Activated T-cell treated with anti-CD3 and anti-CD28 coated beads, Interleukin-2, amount 50 U/mL, for 4 hours (primary cell): ENCODE measurements around the gene MADD. TPM values are rescaled to one million over a fixed set of nuclear protein-coding genes. Genes with fewer than 3 reads are reported as not detected.

Experiments
- ATAC-seq, 2 donors: fragments of 200-7000 bp; cut with Tn5 transposase; one replicate each; pipeline ENCODE4 v1.10.0; 2021
- DNase-seq: peaks from one replicate; pipeline ENCODE4 v3.0.0-alpha.2; 2020
- H3K27me3 Mint-ChIP-seq: one replicate; pipeline ENCODE4 v1.8.0; 2021; ENCODE audit warnings: low read depth, mixed read lengths
- H3K36me3 Mint-ChIP-seq: one replicate; pipeline ENCODE4 v1.8.0; 2022; ENCODE audit warnings: mixed read lengths; ENCODE audit not compliant: insufficient read depth
- H3K4me1 Mint-ChIP-seq: one replicate; pipeline ENCODE4 v1.8.0; 2021; ENCODE audit warnings: low read depth, mixed read lengths
- H3K4me3 Mint-ChIP-seq: one replicate; pipeline ENCODE4 v1.8.0; 2021; ENCODE audit warnings: mild to moderate bottlenecking, moderate library complexity, mixed read lengths
- H3K9me3 Mint-ChIP-seq: one replicate; pipeline ENCODE4 v1.8.0; 2021; ENCODE audit warnings: mixed read lengths
- total RNA-seq, 3 donors: library from RNA; stranded (reverse); gene quantifications; one replicate each; pipeline ENCODE4 v1.2.1, GENCODE V29; 2021

MADD gene
- total RNA-seq, 3 donors from 2014 or later, result 51.2 to 55.6 (median 54.5) TPM

DNA sequence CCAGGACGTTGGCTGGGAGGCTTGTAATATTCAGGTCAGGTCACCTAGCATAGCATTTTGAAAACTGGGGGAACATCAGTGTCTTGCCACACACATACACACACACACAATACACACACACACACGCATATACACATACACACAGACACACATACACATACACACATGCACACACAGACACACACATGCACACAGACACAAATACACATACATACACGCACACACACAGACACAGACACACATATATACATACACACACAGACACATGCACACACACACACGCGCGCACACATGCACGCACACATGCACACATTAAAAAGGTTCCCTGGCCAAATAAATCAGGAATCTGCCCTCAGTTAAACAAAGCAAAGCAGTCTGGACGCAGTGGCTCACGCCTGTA lies 70.1 kb downstream of the MADD start:
- ATAC-seq (no peak), DNase-seq (no peak)
- Mint-ChIP-seq H3K27me3 (no peaks in the 10 kb centered on the region), H3K9me3 (no peaks in the 10 kb centered on the region), H3K4me3 (no peak overlapping the region), H3K4me1 (no peaks in the 10 kb centered on the region), H3K36me3 (no peaks in the 10 kb centered on the region)

GRCh38 chr11:47340980-47341775 lies 71.2 kb downstream of the MADD start:
- no peaks in the 10 kb centered on the region for H3K9me3 Mint-ChIP-seq
- no peak for DNase-seq
- no peak for ATAC-seq
- H3K4me1 Mint-ChIP-seq, result no peaks in the 10 kb centered on the region
- no peak overlapping the region for H3K4me3 Mint-ChIP-seq
- H3K27me3 Mint-ChIP-seq, result no peaks in the 10 kb centered on the region
- H3K36me3 Mint-ChIP-seq, result no peaks in the 10 kb centered on the region

DNA sequence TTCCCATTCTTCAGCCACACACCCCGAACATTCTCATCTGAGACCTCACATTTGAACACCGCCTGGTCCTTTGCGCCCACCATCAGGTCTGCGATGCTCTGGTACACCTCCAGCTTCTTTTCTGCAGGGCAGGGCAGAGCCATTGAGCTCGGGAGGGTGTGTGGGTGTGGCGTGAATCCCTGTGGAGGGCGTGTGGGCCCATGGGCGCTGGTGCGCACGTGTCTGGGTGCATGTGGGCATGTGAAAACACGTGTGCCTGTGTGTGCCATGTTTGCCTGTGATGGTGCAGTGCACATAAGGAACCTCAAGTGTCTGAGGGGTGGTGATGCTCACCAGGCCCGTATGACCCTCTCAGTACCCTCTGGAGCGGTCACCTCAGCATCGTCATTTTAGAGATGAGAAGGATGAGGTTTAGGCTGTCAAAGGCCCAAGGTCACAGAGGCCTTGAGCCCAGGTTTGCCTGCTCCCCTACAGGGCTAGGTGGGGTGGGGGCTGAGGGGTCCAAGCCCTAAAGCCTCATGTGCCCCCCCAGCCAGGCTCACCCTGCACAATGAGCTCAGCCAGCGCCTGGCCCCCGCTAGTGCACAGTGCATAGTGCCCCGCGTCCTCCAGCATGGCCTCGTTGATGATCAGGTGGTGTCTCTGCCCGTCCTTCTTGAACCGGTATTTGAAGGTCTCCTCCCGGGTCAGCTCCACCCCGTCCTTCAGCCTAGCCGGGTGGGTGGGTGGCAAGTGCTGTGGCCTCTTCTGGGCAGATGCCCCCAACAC lies 72.3 kb downstream of the MADD start:
- Mint-ChIP-seq H3K4me3 (no peak overlapping the region), H3K9me3 (no peaks in the 10 kb centered on the region), H3K27me3 (no peaks in the 10 kb centered on the region), H3K36me3 (no peaks in the 10 kb centered on the region), H3K4me1 (no peaks in the 10 kb centered on the region)
- DNase-seq (no peak), ATAC-seq (no peak)

- Mint-ChIP-seq H3K36me3 (no peaks in the 10 kb centered on the region), H3K9me3 (no peaks in the 10 kb centered on the region), H3K4me3 (no peak overlapping the region), H3K4me1 (no peaks in the 10 kb centered on the region), H3K27me3 (no peaks in the 10 kb centered on the region)
- no peak for ATAC-seq
- DNase-seq, result no peak
Measured at GRCh38 chr11:47342854-47343253, 72.9 kb downstream of the MADD start.

DNA sequence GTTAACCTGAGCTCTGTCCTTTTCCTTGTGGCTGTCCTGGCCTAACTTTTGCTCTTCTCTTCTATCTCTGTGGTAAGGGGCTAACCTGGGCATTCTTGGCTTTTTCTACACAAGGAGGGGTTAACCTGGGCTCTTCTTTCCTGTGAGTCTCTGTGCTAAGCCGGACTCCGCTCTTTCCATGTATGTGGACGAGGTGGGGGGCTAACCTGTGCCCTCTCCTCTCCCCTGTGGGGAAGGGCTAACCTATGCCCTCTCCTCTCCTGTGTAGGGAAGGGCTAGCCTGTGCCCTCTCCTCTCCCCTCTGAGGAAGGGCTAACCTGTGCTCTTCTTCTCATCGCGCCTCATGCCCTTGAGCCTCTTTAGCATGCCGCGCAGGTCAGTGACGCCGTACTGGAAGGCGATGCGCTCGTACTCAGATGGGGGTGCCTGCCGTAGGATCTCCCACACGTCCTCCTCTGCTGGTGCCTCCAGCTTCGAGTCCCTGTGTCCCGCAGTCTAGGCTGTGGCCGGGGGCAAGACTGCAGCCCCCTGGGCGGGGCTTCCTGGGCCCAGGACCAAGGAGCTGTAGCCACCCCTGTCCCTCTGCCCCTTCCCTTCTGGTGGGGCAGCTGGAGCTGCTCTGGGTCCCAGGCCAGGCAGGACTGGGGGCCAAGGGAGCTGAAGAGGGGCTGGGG lies 76.1 kb downstream of the MADD start:
- Mint-ChIP-seq H3K36me3 (no peaks in the 10 kb centered on the region), H3K9me3 (no peaks in the 10 kb centered on the region), H3K4me3 (no peak overlapping the region), H3K27me3 (no peaks in the 10 kb centered on the region), H3K4me1 (no peaks in the 10 kb centered on the region)
- no peak for ATAC-seq
- no peak for DNase-seq

GRCh38 chr11:47347137-47347536 lies 77.2 kb downstream of the MADD start:
- Mint-ChIP-seq H3K4me3 (no peak overlapping the region), H3K36me3 (no peaks in the 10 kb centered on the region), H3K4me1 (no peaks in the 10 kb centered on the region), H3K27me3 (no peaks in the 10 kb centered on the region), H3K9me3 (no peaks in the 10 kb centered on the region)
- no peak for DNase-seq
- no peak for ATAC-seq

DNA sequence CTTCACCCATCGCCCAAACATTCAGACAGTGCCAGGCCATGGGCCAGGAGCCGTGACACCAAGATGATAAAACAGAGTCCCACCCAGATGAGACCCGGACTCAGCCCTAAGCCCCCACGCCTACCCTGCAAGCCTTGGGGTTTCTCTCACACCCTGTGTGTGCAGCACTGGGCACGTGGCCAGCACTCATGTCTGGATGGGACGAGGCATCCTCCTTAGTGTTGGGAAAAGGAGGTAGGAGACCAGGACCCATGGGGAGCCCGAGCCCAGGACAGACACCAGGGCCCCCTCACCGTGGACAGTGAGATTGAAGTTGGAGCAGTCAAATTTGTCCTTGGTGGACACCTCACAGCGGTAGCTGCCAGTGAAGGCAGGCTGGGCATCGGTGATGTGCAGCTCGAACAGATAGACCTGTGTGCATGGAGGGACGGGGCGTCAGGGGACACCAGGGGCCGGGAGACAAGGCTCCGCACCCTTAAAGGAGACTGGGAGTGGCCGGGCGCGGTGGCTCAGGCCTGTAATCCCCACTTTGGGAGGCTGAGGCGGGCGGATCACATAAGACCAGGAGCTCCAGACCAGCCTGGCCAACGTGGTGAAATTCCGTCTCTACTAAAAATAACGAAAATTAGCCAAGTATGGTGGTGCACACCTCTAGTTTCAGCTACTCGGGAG lies 78.3 kb downstream of the MADD start:
- H3K4me1 Mint-ChIP-seq, result no peaks in the 10 kb centered on the region
- H3K36me3 Mint-ChIP-seq, result no peaks in the 10 kb centered on the region
- DNase-seq, result no peak
- ATAC-seq, result no peak
- no peaks in the 10 kb centered on the region for H3K27me3 Mint-ChIP-seq
- no peak overlapping the region for H3K4me3 Mint-ChIP-seq
- H3K9me3 Mint-ChIP-seq, result no peaks in the 10 kb centered on the region

DNA sequence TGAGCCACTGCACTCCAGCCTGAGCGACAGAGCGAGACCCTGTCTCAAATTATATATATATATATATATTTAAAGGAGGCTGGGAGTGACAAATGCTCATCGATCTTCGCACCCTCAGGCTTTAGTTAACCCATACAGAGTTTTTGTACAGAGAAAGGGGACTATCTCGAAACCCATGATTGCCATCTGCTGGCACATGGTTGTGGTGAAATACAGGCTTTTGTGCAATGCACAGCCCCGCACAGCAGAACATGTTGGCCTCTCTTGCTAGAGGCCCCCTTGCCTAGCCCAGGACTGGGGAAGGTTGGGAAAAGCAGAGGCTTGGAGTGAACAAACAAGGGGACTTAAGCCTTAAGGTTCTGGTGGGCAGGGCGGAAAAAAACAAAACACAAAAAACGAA lies 78.9 kb downstream of the MADD start:
- Mint-ChIP-seq H3K27me3 (no peaks in the 10 kb centered on the region), H3K4me3 (no peak overlapping the region), H3K36me3 (no peaks in the 10 kb centered on the region), H3K9me3 (no peaks in the 10 kb centered on the region), H3K4me1 (no peaks in the 10 kb centered on the region)
- DNase-seq, result no peak
- ATAC-seq, result no peak

DNA sequence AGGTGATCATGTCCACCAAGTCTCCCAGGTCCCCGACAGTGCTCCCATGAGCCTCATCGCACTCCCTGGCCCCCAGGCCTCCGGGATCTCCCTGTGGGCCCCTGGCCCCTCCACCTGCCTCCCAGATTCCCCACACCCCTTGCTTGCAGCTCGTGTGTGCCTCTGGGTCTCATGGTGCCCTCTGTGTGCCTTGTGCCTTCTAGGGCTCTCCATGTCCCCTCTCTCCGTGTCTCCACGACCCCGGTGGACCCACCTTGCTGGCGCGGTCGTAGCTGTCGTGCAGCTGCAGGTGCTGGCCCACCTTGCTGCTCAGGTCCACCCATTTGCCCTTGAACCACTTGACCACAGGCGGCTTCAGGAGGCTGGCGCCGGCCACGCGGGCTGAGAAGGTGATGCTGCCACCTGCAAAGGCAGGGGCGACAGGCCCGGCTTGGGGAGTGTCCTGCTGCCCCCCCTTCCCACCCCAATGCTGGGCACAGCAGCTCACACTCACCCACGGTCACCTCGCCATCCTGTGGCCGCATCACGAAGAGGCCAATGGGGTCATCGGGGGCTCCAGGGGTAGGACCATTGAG lies 79.7 kb downstream of the MADD start:
- H3K9me3 Mint-ChIP-seq, result no peaks in the 10 kb centered on the region
- ATAC-seq (no peak), DNase-seq (no peak)
- no peak overlapping the region for H3K4me3 Mint-ChIP-seq
- no peaks in the 10 kb centered on the region for H3K4me1 Mint-ChIP-seq
- H3K36me3 Mint-ChIP-seq, result no peaks in the 10 kb centered on the region
- no peaks in the 10 kb centered on the region for H3K27me3 Mint-ChIP-seq

- DNase-seq (no peak), ATAC-seq (no peak)
- no peaks in the 10 kb centered on the region for H3K9me3 Mint-ChIP-seq
- no peak overlapping the region for H3K4me3 Mint-ChIP-seq
- H3K36me3 Mint-ChIP-seq, result no peaks in the 10 kb centered on the region
- H3K4me1 Mint-ChIP-seq, result no peaks in the 10 kb centered on the region
- H3K27me3 Mint-ChIP-seq, result no peaks in the 10 kb centered on the region
Measured at GRCh38 chr11:47350315-47350714, 80.4 kb downstream of the MADD start.

DNA sequence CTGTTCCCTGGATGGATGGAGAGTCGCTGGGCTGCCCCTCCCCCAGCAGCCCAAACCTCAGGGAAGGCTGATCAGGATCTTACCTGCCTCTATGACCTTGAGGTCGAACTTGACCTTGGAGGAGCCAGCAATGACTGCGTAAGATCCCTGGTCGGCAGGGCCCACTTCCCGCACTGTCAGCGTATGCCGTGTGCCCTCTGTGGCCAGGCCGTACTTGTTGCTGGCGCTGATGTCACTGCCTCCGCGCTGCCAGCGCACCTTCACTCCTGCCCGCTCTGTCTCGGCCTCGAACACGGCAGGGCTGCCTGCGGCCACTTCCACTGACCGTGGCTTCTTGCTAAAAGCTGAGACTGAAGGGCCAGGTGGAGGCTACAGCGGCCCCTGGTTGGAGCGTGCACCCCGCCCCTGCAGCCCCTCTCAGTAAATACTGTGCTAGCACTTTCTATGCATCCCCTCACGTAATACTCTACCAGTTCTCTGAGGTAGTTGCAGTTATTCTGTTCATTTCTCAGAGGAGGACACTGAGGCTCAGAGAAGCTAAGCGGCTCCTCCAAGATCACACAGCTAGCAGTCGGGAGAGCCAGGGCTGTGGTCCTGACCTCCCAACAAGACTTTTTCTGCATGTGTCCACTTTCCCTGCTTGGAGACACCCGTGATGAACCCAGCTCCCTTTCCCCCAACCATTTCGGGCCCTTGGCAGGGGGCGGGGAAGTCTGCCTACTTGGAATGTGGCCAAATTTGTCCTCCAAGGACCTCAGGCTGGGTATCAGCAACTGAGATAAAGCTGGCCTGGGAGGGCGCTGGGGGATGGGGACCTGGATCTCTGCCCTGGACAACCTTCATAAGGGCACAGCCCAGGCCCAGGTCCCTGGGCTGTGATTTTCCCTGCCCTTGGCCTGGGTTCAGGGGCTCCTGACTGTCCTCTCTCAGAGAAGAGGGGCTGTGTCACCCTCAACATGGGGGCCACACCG lies 81.5 kb downstream of the MADD start:
- no peaks in the 10 kb centered on the region for H3K4me1 Mint-ChIP-seq
- no peaks in the 10 kb centered on the region for H3K36me3 Mint-ChIP-seq
- DNase-seq (no peak), ATAC-seq (no peak)
- no peaks in the 10 kb centered on the region for H3K9me3 Mint-ChIP-seq
- H3K27me3 Mint-ChIP-seq, result no peaks in the 10 kb centered on the region
- H3K4me3 Mint-ChIP-seq, result no peak overlapping the region

DNA sequence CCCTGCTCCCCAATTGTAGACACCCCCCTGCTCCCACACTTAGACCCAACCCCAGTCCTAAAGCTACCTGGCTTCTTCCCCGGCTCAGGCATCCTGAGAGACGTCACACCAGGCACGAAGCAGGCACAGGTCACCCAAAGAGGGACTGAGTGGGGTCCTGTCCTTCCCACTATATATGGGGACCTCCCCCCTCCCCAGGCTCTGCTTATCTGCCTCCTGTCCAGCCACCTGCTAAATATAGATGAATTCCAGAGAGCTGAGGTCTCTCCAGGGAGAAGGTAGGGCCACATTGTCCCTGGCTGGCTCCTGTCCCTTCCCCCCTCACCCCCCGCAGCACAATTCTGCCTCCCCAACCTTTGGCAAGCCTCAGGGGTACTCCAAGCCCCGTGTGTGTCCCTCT lies 82.6 kb downstream of the MADD start, which contains the start of gene MYBPC3:
MYBPC3 (minus strand) TSS at position 147 of the 400 bp plus-strand sequence; CDS start at position 92, 55 bp downstream.
- H3K4me1 Mint-ChIP-seq, result no peaks in the 10 kb centered on the region
- H3K36me3 Mint-ChIP-seq, result no peaks in the 10 kb centered on the region
- no peak within 1 kb of the TSS for H3K4me3 Mint-ChIP-seq
- ATAC-seq (no peak), DNase-seq (no peak)
- no peaks in the 10 kb centered on the region for H3K27me3 Mint-ChIP-seq
- no peaks in the 10 kb centered on the region for H3K9me3 Mint-ChIP-seq
